ENCODE results near the gene TARS1.
"Not testable (repeated sequence)": the region's sequence is repeated elsewhere in the genome, so short reads cannot be mapped to it uniquely, and the experiment has no call there.

Gene TARS1

DNA sequence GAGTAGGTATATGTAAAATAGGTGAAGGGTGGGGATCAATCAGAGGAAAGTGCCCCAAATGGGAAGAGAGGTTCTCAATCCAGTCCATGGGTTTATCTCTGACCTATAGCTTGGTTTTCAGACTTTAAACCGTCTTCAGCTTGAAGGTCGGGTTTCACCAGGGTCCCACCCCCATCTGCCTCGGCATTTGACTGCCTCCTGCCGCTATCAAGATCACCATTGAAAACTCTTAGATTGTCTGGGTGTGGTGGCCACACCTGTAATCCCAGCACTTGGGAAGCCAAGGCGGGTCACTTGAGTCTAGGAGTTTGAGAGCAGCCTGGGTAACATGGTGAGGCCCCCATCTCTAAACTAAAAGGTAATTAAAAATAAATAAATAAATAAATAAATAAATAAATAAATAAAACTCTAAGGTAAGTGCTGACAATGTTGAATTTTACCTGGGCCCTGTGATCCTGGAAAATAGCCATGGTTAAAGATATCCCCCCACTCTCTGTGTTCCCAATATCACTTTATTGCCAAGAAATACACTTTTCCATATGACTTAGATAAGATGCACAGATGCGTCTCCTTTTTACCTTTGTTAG lies 48.8 kb downstream of the TARS1 start:
- no peak for DNase-seq

DNA sequence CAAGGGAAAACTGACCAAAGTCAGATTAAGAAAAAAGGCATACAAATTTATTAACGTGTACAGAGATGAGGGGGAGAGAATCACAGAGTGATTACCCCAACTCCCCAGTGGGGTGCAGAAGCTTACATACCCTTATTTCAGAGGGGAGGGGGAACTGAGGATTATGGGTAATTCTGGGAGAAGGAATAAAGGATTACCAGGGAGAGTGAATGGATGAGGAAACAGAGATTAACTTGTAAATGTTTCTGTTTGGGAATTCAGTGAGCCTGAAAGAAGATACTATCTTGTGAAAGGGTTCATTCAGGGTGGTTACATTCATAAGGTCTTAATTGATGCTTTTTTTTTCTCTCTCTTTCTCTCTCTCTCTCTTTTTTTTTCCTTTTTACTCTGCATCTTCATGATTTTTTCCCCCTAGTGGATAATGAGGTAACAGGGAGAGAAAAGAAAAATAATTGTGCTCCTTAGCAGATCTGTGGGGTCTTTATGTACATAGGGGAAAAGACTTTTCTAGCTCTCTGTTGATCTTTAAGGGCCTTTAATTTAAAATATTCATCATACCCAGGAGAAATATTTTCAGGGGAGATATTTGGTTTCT lies 49.4 kb downstream of the TARS1 start:
- no peak for DNase-seq

DNA sequence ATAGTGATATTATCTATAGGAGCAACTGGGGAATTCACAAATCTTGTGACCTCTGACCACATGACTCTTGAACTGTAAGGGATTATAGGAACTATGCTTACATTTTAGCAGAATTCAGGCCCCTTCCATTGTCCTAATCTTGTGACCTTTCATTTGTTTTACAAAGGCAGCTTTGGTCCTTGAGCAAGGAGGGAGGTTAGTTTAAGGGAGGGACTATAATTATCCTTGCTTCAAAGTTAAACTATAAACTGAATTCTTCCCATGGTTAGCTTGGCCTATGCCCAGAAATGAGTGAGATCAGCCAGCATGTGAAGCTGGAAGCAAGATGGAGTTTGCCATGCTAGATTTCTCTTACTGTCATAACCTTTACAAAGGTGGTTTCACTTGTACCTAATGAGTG lies 51.2 kb downstream of the TARS1 start:
- DNase-seq, result no peak

DNA sequence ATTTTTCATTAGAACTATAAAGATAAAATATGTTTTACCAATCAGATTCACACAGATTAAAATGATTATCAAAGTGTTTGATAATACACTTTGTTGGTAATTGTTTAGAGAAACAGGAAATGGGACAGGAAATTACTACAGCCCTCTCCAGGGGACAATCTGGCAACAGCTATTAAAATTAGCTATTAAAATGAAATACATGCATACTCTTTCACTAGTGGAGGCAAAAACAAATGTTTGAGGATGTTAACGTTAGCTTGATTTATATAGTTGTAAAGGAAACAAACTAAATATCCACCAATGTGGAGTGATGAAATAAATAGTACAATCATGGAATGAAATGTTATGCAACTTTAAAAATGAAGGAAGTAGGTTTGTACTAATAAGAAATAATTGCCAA lies 53.7 kb downstream of the TARS1 start:
- no peak for DNase-seq

DNA sequence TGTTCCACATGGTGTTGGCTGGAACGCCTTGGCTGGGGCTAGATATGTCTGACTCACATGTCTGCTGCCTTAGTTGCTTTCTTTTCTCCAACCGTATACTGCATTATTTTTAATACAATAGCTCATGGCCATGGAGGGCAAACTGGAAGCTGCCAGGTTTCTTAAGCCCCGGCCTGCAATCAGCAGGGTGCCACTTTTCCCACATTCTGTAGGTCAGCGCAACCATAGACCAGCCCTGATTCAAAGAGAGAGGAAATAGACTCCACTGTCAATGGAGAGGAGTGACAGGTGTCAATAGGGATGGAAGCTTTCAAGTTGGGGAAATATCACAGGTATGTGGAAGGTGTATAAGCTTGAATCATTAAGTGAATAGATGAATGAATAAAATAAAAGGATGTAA lies 60.5 kb downstream of the TARS1 start:
- no peak for DNase-seq

DNA sequence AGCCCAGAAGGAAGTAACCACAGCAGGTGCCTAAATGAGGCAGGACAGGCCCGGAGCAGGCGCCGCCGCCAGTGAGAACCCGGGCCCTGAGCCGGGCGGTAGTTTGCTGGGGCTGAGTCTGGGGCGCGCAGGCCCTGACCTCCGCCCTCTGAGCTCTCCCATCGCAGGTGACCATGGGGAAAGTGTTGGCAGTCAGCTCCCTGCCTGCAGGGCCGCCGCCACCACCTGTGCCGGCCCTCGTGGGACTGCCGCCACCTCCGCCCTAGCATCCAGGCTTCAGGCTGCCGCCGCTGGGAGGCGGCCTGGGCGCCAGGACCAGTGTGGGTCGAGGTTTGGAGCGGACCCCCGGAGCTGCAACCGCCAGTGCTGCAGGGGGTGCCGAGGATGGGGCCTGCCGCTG lies 61.1 kb downstream of the TARS1 start:
- no peak for DNase-seq

DNA sequence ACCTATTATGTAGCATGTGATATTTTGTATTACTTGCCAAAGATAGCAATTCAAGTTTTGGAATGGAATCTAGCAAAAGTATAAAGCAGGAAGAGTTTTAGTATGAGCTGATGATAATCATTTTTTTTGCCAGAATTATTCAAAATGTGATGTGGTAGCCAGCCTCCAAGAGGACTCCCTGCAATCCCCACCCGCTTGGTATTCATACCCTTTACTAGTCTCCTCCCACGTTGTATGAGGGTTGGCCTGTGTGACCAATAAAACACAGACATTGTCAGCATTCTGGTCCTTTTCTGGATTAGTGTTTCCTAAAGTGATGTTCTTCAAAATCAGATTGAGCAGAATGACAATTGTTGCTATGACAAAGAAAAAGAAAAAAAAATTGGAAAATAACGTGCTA lies 63.8 kb downstream of the TARS1 start:
- no peak for DNase-seq

DNA sequence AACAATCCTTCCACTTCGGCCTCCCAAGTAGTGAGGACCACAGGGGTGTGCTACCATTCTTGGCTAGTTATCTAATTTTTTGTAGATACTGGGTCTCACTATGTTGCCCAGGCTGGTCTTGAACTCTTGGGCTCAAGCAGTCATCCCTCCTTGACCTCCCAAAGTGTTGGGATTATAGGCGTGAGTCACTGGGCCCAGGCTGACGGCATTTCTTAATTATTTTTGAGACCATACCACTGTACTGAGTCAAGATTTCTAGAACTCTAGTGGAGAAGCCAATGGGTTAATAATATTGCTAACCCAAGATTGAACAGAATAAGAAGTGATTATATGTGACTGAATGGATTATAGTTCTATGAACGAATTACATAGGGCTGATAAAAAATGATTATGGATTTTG lies 66.7 kb downstream of the TARS1 start:
- no peak for DNase-seq

DNA sequence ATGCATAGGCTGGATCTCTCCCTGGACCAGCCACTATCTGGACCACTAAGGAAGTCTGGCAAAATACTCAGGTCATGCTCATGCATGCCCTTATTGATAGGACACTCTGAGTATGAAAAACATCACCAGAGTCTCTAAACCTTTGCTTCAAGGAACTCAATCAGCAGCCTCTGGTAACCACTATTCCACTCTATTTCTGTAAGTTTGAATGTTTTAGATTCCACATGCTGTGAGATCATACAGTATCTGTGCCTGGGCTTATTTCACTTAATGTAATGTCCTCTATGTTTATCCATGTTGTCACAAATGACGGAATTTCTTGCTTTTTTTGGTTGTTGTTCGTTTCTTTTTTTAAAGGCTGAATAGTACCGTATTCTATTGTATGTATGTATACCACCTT lies 68.3 kb downstream of the TARS1 start:
- no peak for DNase-seq

DNA sequence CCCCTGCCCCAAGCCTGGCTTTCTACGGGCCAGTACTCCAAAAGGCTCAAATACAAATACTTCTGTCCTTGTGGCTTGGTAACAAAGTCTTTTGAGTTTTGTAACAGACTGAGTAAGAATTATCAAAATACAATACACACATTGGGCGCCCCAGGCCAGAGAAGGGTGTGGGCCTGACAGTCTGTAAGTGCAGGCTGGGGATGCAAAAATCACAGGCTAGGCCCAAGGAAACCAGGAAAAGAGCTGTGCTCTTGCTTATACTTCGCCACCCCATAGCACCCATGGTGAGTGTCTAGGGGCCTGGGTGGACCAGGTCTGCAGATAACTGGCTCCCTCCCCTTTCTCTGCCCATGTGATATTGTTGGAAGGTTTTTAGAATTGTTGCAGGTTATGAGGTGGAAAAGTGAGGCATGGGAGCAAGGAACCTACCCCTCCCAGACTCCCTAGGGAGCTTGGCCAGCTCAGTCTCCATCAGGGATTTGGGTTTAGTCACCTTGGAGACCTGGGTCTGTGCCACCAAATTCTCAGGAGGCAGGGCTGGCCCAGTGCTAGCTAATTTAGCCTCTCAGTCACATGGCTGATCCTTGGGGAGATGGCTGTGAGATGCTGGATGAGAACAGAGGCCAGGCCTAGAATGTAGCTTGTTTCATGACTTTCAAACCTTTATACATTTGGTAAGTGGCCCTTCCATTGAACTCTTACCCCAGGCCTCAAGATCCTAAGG lies 72.9 kb downstream of the TARS1 start:
- DNase-seq, result no peak

DNA sequence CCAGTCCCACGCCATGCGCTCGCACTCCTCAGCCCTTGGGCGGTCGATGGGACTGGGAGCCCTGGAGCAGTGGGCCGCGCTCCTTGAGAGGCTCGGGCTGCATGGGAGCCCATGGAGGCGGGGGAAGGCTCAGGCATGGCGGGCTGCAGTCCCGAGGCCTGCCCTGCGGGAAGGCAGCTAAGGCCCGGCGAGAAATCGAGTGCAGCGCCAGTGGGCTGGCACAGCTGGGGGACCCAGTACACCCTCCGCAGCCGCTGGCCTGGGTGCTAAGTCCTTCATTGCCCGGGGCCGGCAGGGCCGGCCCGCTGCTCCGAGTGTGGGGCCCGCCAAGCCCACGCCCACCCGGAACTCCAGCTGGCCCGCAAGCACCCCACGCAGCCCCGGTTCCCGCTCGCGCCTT lies 74.6 kb downstream of the TARS1 start:
- not testable (repeated sequence) for DNase-seq

DNA sequence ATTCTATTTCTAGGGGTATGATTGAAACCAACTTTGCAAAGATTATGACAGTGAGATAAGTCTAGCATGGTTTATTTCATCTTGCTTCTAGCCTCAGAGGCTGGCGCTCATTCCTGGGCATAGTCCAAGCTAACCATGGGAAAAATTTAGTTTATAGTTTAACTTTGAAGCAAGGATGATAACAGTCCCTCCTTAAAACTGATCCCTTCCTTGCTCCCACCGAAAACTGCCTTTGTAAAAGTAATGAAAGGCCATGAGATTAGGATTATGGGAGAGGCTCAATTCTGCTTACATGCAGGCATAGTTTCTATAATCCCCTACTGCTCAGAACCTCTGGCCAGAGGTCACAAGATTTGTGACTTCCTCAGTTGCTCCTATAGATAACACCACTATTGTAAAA lies 75.7 kb downstream of the TARS1 start:
- no peak for DNase-seq

Measured in CD4-positive, alpha-beta T cell treated with Interferon gamma for 1 hour (primary cell).